HFFc6 (cell line): ENCODE results near the gene ARFGAP3. TPM values are rescaled to one million over a fixed set of nuclear protein-coding genes. Genes with fewer than 3 reads are reported as not detected.

Experiments
- DNase-seq: peaks from one replicate; pipeline ENCODE4 v3.0.0-alpha.2; 2018
- H3K27ac Mint-ChIP-seq: 2 replicates; pipeline ENCODE4 v1.8.0; 2020; ENCODE audit warnings: mild to moderate bottlenecking, mixed read lengths
- H3K27me3 Mint-ChIP-seq: 2 replicates; pipeline ENCODE4 v1.8.0; 2021; ENCODE audit warnings: mild to moderate bottlenecking, moderate library complexity, mixed read lengths; ENCODE audit not compliant: insufficient read depth
- H3K36me3 Mint-ChIP-seq: 2 replicates; pipeline ENCODE4 v1.8.0; 2021; ENCODE audit warnings: low read depth, mixed read lengths
- H3K4me1 Mint-ChIP-seq: 2 replicates; pipeline ENCODE4 v1.8.0; 2020; ENCODE audit warnings: low read depth, mixed read lengths
- H3K4me3 Mint-ChIP-seq: 2 replicates; pipeline ENCODE4 v1.8.0; 2020; ENCODE audit warnings: mild to moderate bottlenecking, moderate library complexity, mixed read lengths
- H3K9me3 Mint-ChIP-seq: 2 replicates; pipeline ENCODE4 v1.8.0; 2020; ENCODE audit warnings: mild to moderate bottlenecking, mixed read lengths
- CTCF ChIP-seq: fragments of 200-600 bp; sonication (generic); IDR thresholded peaks from 2 replicates; pipeline ENCODE4 v1.5.0; 2021; ENCODE audit warnings: antibody characterized with exemption, mild to moderate bottlenecking
- total RNA-seq, 6 experiments: library from RNA; stranded (reverse); fragmentation: NEBNext Ultra II Directional; extraction: Animal tissue kit (Norgen Biotek cat#: 25700); gene quantifications; 2 replicates in 1 of 6; 3 replicates in 5 of 6; pipeline ENCODE4 v1.2.3, GENCODE V29; 2021

The ARFGAP3 gene
- total RNA-seq, 6 experiments from 2014 or later: 62.6 to 77.7 (median 66.8) TPM

DNA sequence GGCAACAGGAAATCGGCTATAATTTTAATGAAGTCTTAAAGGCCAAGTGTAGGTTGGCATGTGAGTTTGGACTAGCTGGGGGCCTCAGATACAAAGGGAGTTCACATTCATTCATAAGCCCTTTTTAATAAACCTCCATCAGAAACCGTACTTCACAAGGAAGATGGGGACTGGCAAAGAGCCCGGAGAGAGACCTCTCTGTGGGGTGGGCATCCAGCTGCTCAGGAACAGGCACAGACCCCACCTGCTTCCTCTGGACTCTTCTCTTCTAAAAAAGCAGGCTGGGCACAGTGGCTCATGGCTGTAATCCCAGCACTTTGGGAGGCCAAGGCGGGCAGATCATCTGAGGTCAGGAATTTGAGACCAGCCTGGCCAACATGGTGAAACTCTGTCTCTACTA is 3.9 kb upstream of the ARFGAP3 start:
- DNase-seq: no peak
- H3K4me1 Mint-ChIP-seq: peaks cover 27% of the 10 kb centered on the region
- peaks cover 7% of the 10 kb centered on the region for H3K27me3 Mint-ChIP-seq
- H3K9me3 Mint-ChIP-seq: no peaks in the 10 kb centered on the region; the same call in 1 of the 2 replicates
- no peak overlapping the region for H3K4me3 Mint-ChIP-seq
- H3K36me3 Mint-ChIP-seq: peaks cover 26% of the 10 kb centered on the region
- peak overlapping the region; percentile 13; the same call in 1 of the 2 replicates for H3K27ac Mint-ChIP-seq
- no peak for TF ChIP-seq CTCF

DNA sequence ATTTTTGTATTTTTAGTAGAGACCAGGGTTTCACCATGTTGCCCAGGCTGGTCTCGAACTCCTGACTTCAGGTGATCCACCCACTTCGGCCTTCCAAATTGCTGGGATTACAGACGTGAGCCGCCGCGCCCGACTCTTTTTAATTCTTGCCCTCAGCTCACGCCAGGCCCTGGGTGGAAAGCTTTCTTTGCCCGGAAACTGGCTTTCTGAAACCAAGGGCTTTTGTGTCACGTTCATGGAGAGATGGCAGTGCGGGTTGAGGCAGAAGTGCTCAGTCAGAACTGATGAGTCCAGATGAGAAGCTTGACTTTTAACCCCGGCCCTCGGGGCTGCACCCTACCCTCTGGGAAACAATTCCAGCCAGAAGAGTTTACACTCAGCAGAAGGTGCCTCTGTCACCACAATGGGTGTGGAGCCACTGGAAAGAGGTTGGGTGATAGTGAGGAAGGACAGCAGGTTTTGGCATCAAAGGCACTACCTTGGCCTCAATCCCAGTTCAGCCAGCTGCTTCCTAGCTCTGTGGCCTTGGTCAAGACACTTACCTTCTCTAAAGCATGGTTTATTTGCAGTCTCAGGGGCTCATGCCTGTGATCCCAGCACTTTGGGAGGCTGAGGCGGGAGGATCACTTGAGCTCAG is 890 bp upstream of the ARFGAP3 start:
- Mint-ChIP-seq H3K4me3 (no peak overlapping the region), H3K36me3 (peaks cover 29% of the 10 kb centered on the region), H3K27ac (no peak overlapping the region; the same call in 1 of the 2 replicates), H3K9me3 (no peaks in the 10 kb centered on the region; the same call in 1 of the 2 replicates), H3K27me3 (peaks cover 6% of the 10 kb centered on the region), H3K4me1 (peaks cover 27% of the 10 kb centered on the region)
- no peak for TF ChIP-seq CTCF
- DNase-seq: no peak

DNA sequence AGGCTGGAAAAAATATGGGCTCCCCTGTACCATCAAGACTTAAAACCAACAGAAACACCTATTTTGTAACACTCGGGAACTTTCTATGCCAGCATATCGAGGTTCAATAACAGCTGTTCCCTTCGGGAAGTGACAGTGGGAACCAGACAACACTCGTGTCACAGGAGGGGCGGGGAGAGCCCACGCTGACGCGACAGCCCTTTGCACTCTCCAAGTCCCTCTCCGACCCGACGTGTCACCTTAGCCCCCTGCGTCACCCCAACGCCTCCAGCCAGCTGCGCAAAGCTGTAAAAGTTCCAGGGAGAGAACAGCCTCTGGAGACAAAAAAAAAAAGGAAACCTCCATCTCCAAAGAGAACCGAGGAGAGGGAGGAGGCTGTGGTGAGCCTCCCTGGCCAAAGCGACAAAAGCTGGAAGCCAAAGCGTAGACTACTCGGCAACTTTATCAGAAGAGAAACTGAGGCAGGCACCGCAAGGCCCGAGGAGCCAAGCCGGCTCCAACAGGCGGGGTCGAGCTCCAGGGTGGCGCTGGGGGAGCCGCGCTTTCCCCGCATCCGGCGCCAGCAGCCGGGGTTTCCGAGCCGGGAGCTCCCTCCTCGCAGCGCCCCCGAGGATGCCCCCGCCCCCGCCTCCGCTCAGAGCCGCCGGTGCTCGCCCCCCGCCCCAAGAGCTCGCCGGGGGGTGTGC is 751 bp downstream of the ARFGAP3 start:
- TF ChIP-seq CTCF: no peak
- no peaks in the 10 kb centered on the region for H3K9me3 Mint-ChIP-seq
- H3K4me1 Mint-ChIP-seq: peaks cover 16% of the 10 kb centered on the region
- peaks cover 23% of the 10 kb centered on the region; the same call in 1 of the 2 replicates for H3K36me3 Mint-ChIP-seq
- peak overlapping the region; percentile 94 for H3K27ac Mint-ChIP-seq
- H3K4me3 Mint-ChIP-seq: peak overlapping the region; percentile 94
- no peak for DNase-seq
- H3K27me3 Mint-ChIP-seq: peaks cover 6% of the 10 kb centered on the region

- TF ChIP-seq CTCF: no peak
- peak overlapping the region; percentile 94 for H3K4me3 Mint-ChIP-seq
- H3K36me3 Mint-ChIP-seq: peaks cover 21% of the 10 kb centered on the region; the same call in 1 of the 2 replicates
- peak overlapping the region; percentile 94 for H3K27ac Mint-ChIP-seq
- no peak for DNase-seq
- peaks cover 6% of the 10 kb centered on the region for H3K27me3 Mint-ChIP-seq
- no peaks in the 10 kb centered on the region for H3K9me3 Mint-ChIP-seq
- H3K4me1 Mint-ChIP-seq: peaks cover 20% of the 10 kb centered on the region
These were observed 1.4 kb downstream of the ARFGAP3 start for GRCh38 chr22:42855721-42856120.

DNA sequence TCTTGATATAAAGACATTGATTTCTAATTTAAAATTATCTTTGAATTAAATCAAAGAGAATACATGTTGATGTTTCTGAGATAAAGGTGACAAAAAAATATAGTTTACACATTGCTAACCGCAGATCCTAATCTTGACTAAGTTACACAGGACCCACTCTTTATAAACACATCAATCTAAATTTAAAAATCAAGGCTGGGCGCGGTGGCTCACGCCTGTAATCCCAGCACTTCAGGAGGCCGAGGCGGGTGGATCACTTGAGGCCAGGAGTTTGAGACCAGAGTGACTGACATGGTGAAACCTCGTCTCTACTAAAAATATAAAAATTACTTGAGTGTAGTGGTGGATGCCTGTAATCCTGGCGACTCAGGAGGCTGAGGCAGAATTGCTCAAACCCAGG is 1.9 kb downstream of the ARFGAP3 start:
- H3K36me3 Mint-ChIP-seq: peaks cover 18% of the 10 kb centered on the region; the same call in 1 of the 2 replicates
- H3K27me3 Mint-ChIP-seq: peaks cover 6% of the 10 kb centered on the region
- no peak for TF ChIP-seq CTCF
- no peaks in the 10 kb centered on the region for H3K9me3 Mint-ChIP-seq
- H3K4me1 Mint-ChIP-seq: peaks cover 25% of the 10 kb centered on the region
- H3K27ac Mint-ChIP-seq: peak overlapping the region; percentile 47
- no peak for DNase-seq
- peak overlapping the region; percentile 94 for H3K4me3 Mint-ChIP-seq
